ENCODE results near the gene RAMP2.

Gene RAMP2

GRCh38 chr17:42773290-42774035 is 12.4 kb downstream of the RAMP2 start, which contains the start of gene VPS25:
Gene VPS25 (plus strand): TSS chr17:42773449. CDS start chr17:42773476, 27 bp downstream.
- TF ChIP-seq, protein P1, sequence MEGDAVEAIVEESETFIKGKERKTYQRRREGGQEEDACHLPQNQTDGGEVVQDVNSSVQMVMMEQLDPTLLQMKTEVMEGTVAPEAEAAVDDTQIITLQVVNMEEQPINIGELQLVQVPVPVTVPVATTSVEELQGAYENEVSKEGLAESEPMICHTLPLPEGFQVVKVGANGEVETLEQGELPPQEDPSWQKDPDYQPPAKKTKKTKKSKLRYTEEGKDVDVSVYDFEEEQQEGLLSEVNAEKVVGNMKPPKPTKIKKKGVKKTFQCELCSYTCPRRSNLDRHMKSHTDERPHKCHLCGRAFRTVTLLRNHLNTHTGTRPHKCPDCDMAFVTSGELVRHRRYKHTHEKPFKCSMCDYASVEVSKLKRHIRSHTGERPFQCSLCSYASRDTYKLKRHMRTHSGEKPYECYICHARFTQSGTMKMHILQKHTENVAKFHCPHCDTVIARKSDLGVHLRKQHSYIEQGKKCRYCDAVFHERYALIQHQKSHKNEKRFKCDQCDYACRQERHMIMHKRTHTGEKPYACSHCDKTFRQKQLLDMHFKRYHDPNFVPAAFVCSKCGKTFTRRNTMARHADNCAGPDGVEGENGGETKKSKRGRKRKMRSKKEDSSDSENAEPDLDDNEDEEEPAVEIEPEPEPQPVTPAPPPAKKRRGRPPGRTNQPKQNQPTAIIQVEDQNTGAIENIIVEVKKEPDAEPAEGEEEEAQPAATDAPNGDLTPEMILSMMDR (IDR thresholded peaks at IDR 0.05; ENCODE audit: low read depth, low read length, missing control alignments), result no peak
- DNase-seq (ENCODE audit: extremely low read depth, low read depth), result peak; percentile 39

DNA sequence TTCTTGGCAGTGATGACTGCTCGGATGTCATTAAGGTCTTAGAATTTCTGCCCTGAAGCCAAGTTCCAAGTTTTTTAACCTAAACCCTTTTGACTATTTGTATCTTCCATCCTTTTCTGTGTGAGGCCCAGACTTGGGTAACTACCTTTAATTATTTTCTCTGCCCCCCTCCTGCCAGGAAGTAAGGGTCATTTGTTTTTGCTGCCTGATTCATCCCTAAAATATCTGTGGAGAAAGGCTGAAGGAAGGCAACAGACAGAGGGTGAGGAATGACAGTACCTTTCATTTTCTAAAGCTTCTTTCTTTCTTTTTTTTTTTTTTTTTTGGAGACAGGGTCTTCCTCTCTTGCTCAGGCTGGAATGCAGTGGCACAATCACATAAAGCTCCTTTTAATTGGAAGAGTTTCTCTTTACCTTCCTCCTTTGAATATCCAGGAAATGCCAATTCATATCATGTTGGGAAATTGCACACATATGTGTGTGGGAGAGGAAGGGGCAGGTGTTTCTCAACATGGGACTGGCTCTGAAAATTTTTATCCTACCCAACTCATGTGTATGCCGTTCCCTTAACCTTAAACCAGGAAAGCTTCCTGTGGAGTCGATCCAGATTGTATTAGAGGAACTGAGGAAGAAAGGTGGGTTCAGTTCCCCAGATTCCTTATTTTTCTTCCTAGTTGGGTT is 13.2 kb downstream of the RAMP2 start:
- H3K4me3 ChIP-seq (replicated peaks; ENCODE audit: low read depth, low read length), result peak overlapping the region; percentile 98
- no peak for DNase-seq (ENCODE audit: extremely low read depth, low read depth)
- TF ChIP-seq, protein P1 (IDR thresholded peaks at IDR 0.05; ENCODE audit: low read depth, low read length, missing control alignments), result no peak

More at GRCh38 chr17:42773290-42774035, 12.4 kb downstream of the RAMP2 start, which contains the start of gene VPS25:
- H3K4me3 ChIP-seq (replicated peaks; ENCODE audit: low read depth, low read length), result peak within 1 kb of the TSS; percentile 98

GRCh38 chr17:42775534-42776098 is 14.6 kb downstream of the RAMP2 start:
- H3K4me3 ChIP-seq (replicated peaks; ENCODE audit: low read depth, low read length), result no peak overlapping the region
- TF ChIP-seq, protein P1 (IDR thresholded peaks at IDR 0.05; ENCODE audit: low read depth, low read length, missing control alignments), result no peak

GRCh38 chr17:42778570-42778969 is 17.5 kb downstream of the RAMP2 start:
- no peak for DNase-seq (ENCODE audit: extremely low read depth, low read depth)
- TF ChIP-seq, protein P1 (IDR thresholded peaks at IDR 0.05; ENCODE audit: low read depth, low read length, missing control alignments), result no peak
- no peak overlapping the region for H3K4me3 ChIP-seq (replicated peaks; ENCODE audit: low read depth, low read length)

More at GRCh38 chr17:42775534-42776098, 14.6 kb downstream of the RAMP2 start:
- no peak for DNase-seq (ENCODE audit: extremely low read depth, low read depth)

DNA sequence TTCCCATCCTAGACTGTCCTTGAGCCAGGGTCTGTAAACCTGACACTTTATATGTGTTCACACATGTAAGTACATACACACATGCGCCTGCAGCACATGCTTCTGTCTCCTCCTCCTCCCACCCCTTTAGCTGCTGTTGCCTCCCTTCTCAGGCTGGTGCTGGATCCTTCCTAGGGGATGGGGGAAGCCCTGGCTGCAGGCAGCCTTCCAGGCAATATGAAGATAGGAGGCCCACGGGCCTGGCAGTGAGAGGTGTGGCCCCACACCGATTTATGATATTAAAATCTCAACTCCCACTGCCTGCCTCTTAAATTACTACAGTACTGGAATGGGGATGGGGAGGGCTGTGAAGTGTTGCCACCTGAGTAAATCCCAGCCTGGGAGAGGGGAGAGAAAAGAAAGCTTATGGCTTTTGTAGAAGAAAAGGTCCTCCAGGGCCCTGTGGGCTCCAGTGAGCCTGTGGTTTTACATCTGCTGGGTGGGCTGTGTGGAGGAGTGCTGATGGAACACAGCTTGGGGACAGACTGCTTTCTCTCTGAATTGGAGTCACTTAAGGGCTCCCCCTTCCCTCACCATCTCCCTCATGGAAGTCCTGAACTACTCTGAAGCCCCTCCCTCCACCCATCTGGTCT is 18.4 kb downstream of the RAMP2 start:
- no peak overlapping the region for H3K4me3 ChIP-seq (replicated peaks; ENCODE audit: low read depth, low read length)
- TF ChIP-seq, protein P1 (IDR thresholded peaks at IDR 0.05; ENCODE audit: low read depth, low read length, missing control alignments), result no peak
- no peak for DNase-seq (ENCODE audit: extremely low read depth, low read depth)

Data from HFF-Myc (cell line).